Uterus (tissue), 4 donors: ENCODE results near the gene MYD88. TPM values are rescaled to one million over a fixed set of nuclear protein-coding genes. Genes with fewer than 3 reads are reported as not detected.

Experiments used
- DNase-seq, 2 donors: peaks; one replicate each; pipeline ENCODE4 v3.0.0-alpha.2; 2019 to 2020
- H3K27ac ChIP-seq, 2 donors: fragments of 200-600 bp; sonication (generic); 1 replicate in 1 of 2; 2 replicates in 1 of 2; pipeline ENCODE4 v1.5.1; 2016 to 2018
- H3K27me3 ChIP-seq, 2 donors: fragments of 200-600 bp; sonication (generic); one replicate each; pipeline ENCODE4 v1.5.1; 2018 to 2019; ENCODE audit warnings: control low read depth in 1 of 2
- H3K36me3 ChIP-seq, 2 donors: fragments of 200-600 bp; sonication (generic); one replicate each; pipeline ENCODE4 v1.5.1; 2019; ENCODE audit warnings: control low read depth in 1 of 2
- H3K4me1 ChIP-seq, 2 donors: fragments of 200-600 bp; sonication (generic); one replicate each; pipeline ENCODE4 v1.5.1; 2018 to 2019; ENCODE audit warnings: control low read depth in 1 of 2
- H3K4me3 ChIP-seq, 2 donors: fragments of 200-600 bp; sonication (generic); 1 replicate in 1 of 2; 2 replicates in 1 of 2; pipeline ENCODE4 v1.5.1; 2018 to 2019; ENCODE audit warnings: mild to moderate bottlenecking in 1 of 2
- H3K9me3 ChIP-seq, 2 donors: fragments of 200-600 bp; sonication (generic); one replicate each; pipeline ENCODE4 v1.5.1; 2019; ENCODE audit warnings: control low read depth in 1 of 2
- CTCF ChIP-seq, 4 experiments: fragments of 200-600 bp in 2 of 4; fragments of 450-650 bp in 2 of 4; sonication (generic) in 2 of 4; IDR thresholded peaks; one replicate each; pipeline ENCODE4 v1.5.1; 2016 to 2019; ENCODE audit warnings: antibody characterized with exemption in 4 of 4, mild to moderate bottlenecking in 2 of 4, moderate library complexity in 1 of 4
- POLR2A ChIP-seq, 2 donors: fragments of 450-650 bp; IDR thresholded peaks; one replicate each; pipeline ENCODE4 v1.6.1; 2016; ENCODE audit warnings: antibody characterized with exemption in 2 of 2, mild to moderate bottlenecking in 1 of 2, moderate library complexity in 1 of 2
- intact Hi-C: fragments of 100-400 bp; cut with DNase I; formaldehyde crosslinking; loops from one replicate; pipeline ENCODE4 v1.15.1; 2023; ENCODE audit warnings: low total_unique reads
- total RNA-seq, 4 donors: library from RNA; depleted of rRNA in 3 of 4; stranded (reverse); fragments of >200 nt in 3 of 4; gene quantifications; one replicate each; pipeline versions ENCODE4 v1.1.0 to v1.2.4, GENCODE V29; 2014 to 2023
- donor health status: DM: yes; HTN: yes; CAD: no.

The MYD88 gene
- total RNA-seq, 4 donors from 2014 or later: 2.0 to 30.9 (median 22.3) TPM

- no peaks in the 10 kb centered on the region for H3K27me3 ChIP-seq
- intact Hi-C loops: no loop called here
- no peak for TF ChIP-seq CTCF (IDR thresholded peaks at IDR 0.05)
- TF ChIP-seq POLR2A (IDR thresholded peaks at IDR 0.05): no peak
- H3K27ac ChIP-seq: no peak overlapping the region
- H3K4me1 ChIP-seq: no peaks in the 10 kb centered on the region
- no peaks in the 10 kb centered on the region for H3K9me3 ChIP-seq
- no peak for DNase-seq
- no peak overlapping the region for H3K4me3 ChIP-seq
- no peaks in the 10 kb centered on the region for H3K36me3 ChIP-seq
Observed at GRCh38 chr3:38114052-38114874, 24.2 kb upstream of the MYD88 start.

- no peaks in the 10 kb centered on the region for H3K36me3 ChIP-seq
- H3K27me3 ChIP-seq: no peaks in the 10 kb centered on the region
- intact Hi-C loops: no loop called here
- TF ChIP-seq POLR2A (IDR thresholded peaks at IDR 0.05): no peak
- no peak for TF ChIP-seq CTCF (IDR thresholded peaks at IDR 0.05)
- H3K4me3 ChIP-seq: no peak overlapping the region
- no peaks in the 10 kb centered on the region for H3K4me1 ChIP-seq
- DNase-seq: no peak
- H3K27ac ChIP-seq: no peak overlapping the region
- no peaks in the 10 kb centered on the region for H3K9me3 ChIP-seq
Observed at GRCh38 chr3:38114875-38115644, 23.4 kb upstream of the MYD88 start.

GRCh38 chr3:38115645-38116427 lies 22.6 kb upstream of the MYD88 start:
- Histone ChIP-seq H3K4me3 (no peak overlapping the region), H3K27ac (no peak overlapping the region), H3K27me3 (no peaks in the 10 kb centered on the region), H3K9me3 (no peaks in the 10 kb centered on the region), H3K36me3 (no peaks in the 10 kb centered on the region), H3K4me1 (no peaks in the 10 kb centered on the region)
- DNase-seq: no peak
- intact Hi-C loops: no loop called here
- TF ChIP-seq CTCF (IDR thresholded peaks at IDR 0.05): no peak
- TF ChIP-seq POLR2A (IDR thresholded peaks at IDR 0.05): no peak

DNA sequence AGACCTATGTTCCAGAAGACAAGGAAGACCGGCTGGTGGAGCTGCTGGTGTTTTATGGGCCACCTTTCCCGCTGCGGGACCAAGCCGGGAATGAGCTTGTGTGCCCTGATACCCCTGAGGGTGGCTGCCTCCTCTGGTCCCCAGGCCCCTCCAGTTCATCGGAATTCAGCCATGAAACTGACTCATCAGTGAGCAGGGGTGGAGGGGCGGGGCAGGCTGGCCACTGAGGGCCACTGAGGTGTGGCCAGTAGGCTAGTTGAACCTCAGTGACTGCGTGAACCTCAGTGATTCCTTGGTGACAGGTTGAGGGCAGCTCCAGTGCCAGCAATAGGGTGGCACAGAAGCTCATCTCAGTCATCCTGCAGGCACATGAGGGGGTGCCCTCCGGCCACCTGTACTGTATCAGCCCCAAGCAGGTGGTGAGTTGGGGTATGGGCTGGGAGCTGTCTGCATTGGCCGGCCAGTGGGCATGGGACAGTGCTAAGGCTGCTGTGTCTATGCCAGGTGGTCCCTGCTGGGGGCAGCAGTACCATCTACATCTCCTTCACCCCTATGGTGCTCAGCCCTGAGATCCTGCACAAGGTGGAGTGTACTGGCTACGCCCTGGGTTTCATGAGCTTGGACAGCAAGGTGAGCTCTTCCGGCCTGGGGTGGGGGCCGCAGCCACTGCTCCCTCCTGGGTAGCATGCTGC lies 21.8 kb upstream of the MYD88 start:
- Histone ChIP-seq H3K27me3 (no peaks in the 10 kb centered on the region), H3K9me3 (no peaks in the 10 kb centered on the region), H3K4me3 (no peak overlapping the region), H3K27ac (no peak overlapping the region), H3K36me3 (no peaks in the 10 kb centered on the region), H3K4me1 (no peaks in the 10 kb centered on the region)
- peak in 1 of 2 donors; percentile 9 for DNase-seq
- intact Hi-C loops: no loop called here
- TF ChIP-seq CTCF (IDR thresholded peaks at IDR 0.05): no peak
- TF ChIP-seq POLR2A (IDR thresholded peaks at IDR 0.05): no peak
